Activated T-cell treated with anti-CD3 and anti-CD28 coated beads, Interleukin-2, amount 50 U/mL, for 24 hours (primary cell): ENCODE data around the gene ANKS1B.
"Not testable (repeated sequence)": the region's sequence is repeated elsewhere in the genome, so short reads cannot be mapped to it uniquely, and the experiment has no call there.

Source experiments
- DNase-seq: peaks from one replicate; pipeline ENCODE4 v3.0.0-alpha.2; 2020
- H3K27ac Mint-ChIP-seq: 2 replicates; pipeline ENCODE4 v1.8.0; 2020; ENCODE audit warnings: mild to moderate bottlenecking, mixed read lengths
- H3K27me3 Mint-ChIP-seq: 2 replicates; pipeline ENCODE4 v1.8.0; 2020; ENCODE audit warnings: mixed read lengths
- H3K36me3 Mint-ChIP-seq: 2 replicates; pipeline ENCODE4 v1.8.0; 2020; ENCODE audit warnings: low read depth, mixed read lengths
- H3K4me1 Mint-ChIP-seq: 2 replicates; pipeline ENCODE4 v1.8.0; 2020; ENCODE audit warnings: low read depth, mixed read lengths
- H3K4me3 Mint-ChIP-seq: 2 replicates; pipeline ENCODE4 v1.8.0; 2020; ENCODE audit warnings: mild to moderate bottlenecking, moderate library complexity, mixed read lengths
- H3K9me3 Mint-ChIP-seq: 2 replicates; pipeline ENCODE4 v1.8.0; 2020; ENCODE audit warnings: mixed read lengths

ANKS1B gene

GRCh38 chr12:99704458-99704857 lies 280.3 kb downstream of the ANKS1B start:
- Mint-ChIP-seq H3K4me3 (no peak overlapping the region), H3K9me3 (no peaks in the 10 kb centered on the region), H3K27me3 (no peaks in the 10 kb centered on the region), H3K27ac (no peak overlapping the region), H3K4me1 (no peaks in the 10 kb centered on the region), H3K36me3 (no peaks in the 10 kb centered on the region)
- DNase-seq: no peak

GRCh38 chr12:99704036-99704435 lies 280.7 kb downstream of the ANKS1B start:
- Mint-ChIP-seq H3K27ac (no peak overlapping the region), H3K4me1 (no peaks in the 10 kb centered on the region), H3K4me3 (no peak overlapping the region), H3K36me3 (no peaks in the 10 kb centered on the region), H3K9me3 (no peaks in the 10 kb centered on the region), H3K27me3 (no peaks in the 10 kb centered on the region)
- no peak for DNase-seq

GRCh38 chr12:99700032-99700431 lies 284.7 kb downstream of the ANKS1B start:
- Mint-ChIP-seq H3K9me3 (no peaks in the 10 kb centered on the region), H3K4me3 (no peak overlapping the region), H3K4me1 (no peaks in the 10 kb centered on the region), H3K36me3 (no peaks in the 10 kb centered on the region), H3K27ac (no peak overlapping the region), H3K27me3 (no peaks in the 10 kb centered on the region)
- DNase-seq: no peak

- DNase-seq: no peak
- no peak overlapping the region for H3K4me3 Mint-ChIP-seq
- no peaks in the 10 kb centered on the region for H3K4me1 Mint-ChIP-seq
- H3K9me3 Mint-ChIP-seq: peaks cover 2% of the 10 kb centered on the region
- no peaks in the 10 kb centered on the region for H3K36me3 Mint-ChIP-seq
- no peaks in the 10 kb centered on the region for H3K27me3 Mint-ChIP-seq
- H3K27ac Mint-ChIP-seq: no peak overlapping the region
Measured at GRCh38 chr12:99695050-99695449, 289.7 kb downstream of the ANKS1B start.

- no peak overlapping the region for H3K4me3 Mint-ChIP-seq
- peaks cover 15% of the 10 kb centered on the region for H3K9me3 Mint-ChIP-seq
Measured at GRCh38 chr12:99686142-99686541, 298.6 kb downstream of the ANKS1B start.

GRCh38 chr12:99680276-99680675 lies 304.5 kb downstream of the ANKS1B start:
- Mint-ChIP-seq H3K36me3 (no peaks in the 10 kb centered on the region), H3K4me3 (no peak overlapping the region), H3K27ac (no peak overlapping the region), H3K9me3 (peaks cover 19% of the 10 kb centered on the region), H3K4me1 (no peaks in the 10 kb centered on the region), H3K27me3 (no peaks in the 10 kb centered on the region)
- DNase-seq: no peak

More at GRCh38 chr12:99686142-99686541, 298.6 kb downstream of the ANKS1B start:
- Mint-ChIP-seq H3K4me1 (no peaks in the 10 kb centered on the region), H3K27ac (no peak overlapping the region), H3K36me3 (no peaks in the 10 kb centered on the region), H3K27me3 (no peaks in the 10 kb centered on the region)
- DNase-seq: no peak

- Mint-ChIP-seq H3K4me1 (no peaks in the 10 kb centered on the region), H3K27ac (no peak overlapping the region), H3K4me3 (no peak overlapping the region), H3K36me3 (no peaks in the 10 kb centered on the region), H3K27me3 (no peaks in the 10 kb centered on the region), H3K9me3 (peaks cover 7% of the 10 kb centered on the region)
- no peak for DNase-seq
Measured at GRCh38 chr12:99670635-99671034, 314.1 kb downstream of the ANKS1B start.

- Mint-ChIP-seq H3K36me3 (no peaks in the 10 kb centered on the region), H3K4me3 (no peak overlapping the region), H3K27ac (no peak overlapping the region), H3K9me3 (no peaks in the 10 kb centered on the region), H3K4me1 (no peaks in the 10 kb centered on the region), H3K27me3 (no peaks in the 10 kb centered on the region)
- DNase-seq: no peak
Measured at GRCh38 chr12:99658671-99659349, 325.9 kb downstream of the ANKS1B start.

- no peak for DNase-seq
- Mint-ChIP-seq H3K4me1 (no peaks in the 10 kb centered on the region), H3K36me3 (no peaks in the 10 kb centered on the region), H3K4me3 (no peak overlapping the region), H3K27me3 (no peaks in the 10 kb centered on the region), H3K27ac (no peak overlapping the region), H3K9me3 (no peaks in the 10 kb centered on the region)
Measured at GRCh38 chr12:99649551-99649950, 335.2 kb downstream of the ANKS1B start.

- no peak for DNase-seq
- Mint-ChIP-seq H3K27me3 (no peaks in the 10 kb centered on the region), H3K27ac (no peak overlapping the region), H3K36me3 (no peaks in the 10 kb centered on the region), H3K4me1 (no peaks in the 10 kb centered on the region), H3K4me3 (no peak overlapping the region), H3K9me3 (no peaks in the 10 kb centered on the region)
Measured at GRCh38 chr12:99648183-99648582, 336.6 kb downstream of the ANKS1B start.

GRCh38 chr12:99647453-99647852 lies 337.3 kb downstream of the ANKS1B start, which contains the start of gene GARIN6:
Gene GARIN6 (plus strand): TSS chr12:99647753. CDS start chr12:99648175, 422 bp downstream.
- Mint-ChIP-seq H3K27ac (no peak within 1 kb of the TSS), H3K4me1 (no peaks in the 10 kb centered on the region), H3K4me3 (no peak within 1 kb of the TSS), H3K36me3 (no peaks in the 10 kb centered on the region), H3K27me3 (no peaks in the 10 kb centered on the region), H3K9me3 (no peaks in the 10 kb centered on the region)
- DNase-seq: no peak

- Mint-ChIP-seq H3K27me3 (no peaks in the 10 kb centered on the region), H3K27ac (no peak overlapping the region), H3K4me3 (no peak overlapping the region), H3K36me3 (no peaks in the 10 kb centered on the region), H3K4me1 (no peaks in the 10 kb centered on the region), H3K9me3 (no peaks in the 10 kb centered on the region)
- no peak for DNase-seq
Measured at GRCh38 chr12:99644629-99645028, 340.1 kb downstream of the ANKS1B start.

GRCh38 chr12:99627459-99627858 lies 357.3 kb downstream of the ANKS1B start:
- no peak overlapping the region for H3K27ac Mint-ChIP-seq
- no peaks in the 10 kb centered on the region for H3K36me3 Mint-ChIP-seq
- no peaks in the 10 kb centered on the region for H3K27me3 Mint-ChIP-seq
- no peaks in the 10 kb centered on the region for H3K4me1 Mint-ChIP-seq
- no peak for DNase-seq
- H3K9me3 Mint-ChIP-seq: peaks cover 4% of the 10 kb centered on the region
- no peak overlapping the region for H3K4me3 Mint-ChIP-seq

- DNase-seq, H3K4me1 Mint-ChIP-seq, H3K36me3 Mint-ChIP-seq, H3K4me3 Mint-ChIP-seq, H3K27ac Mint-ChIP-seq, H3K27me3 Mint-ChIP-seq: not testable (repeated sequence)
- H3K9me3 Mint-ChIP-seq: peaks cover 16% of the 10 kb centered on the region
Measured at GRCh38 chr12:99624591-99624990, 360.1 kb downstream of the ANKS1B start.

- Mint-ChIP-seq H3K27ac (no peak overlapping the region), H3K36me3 (no peaks in the 10 kb centered on the region), H3K4me1 (no peaks in the 10 kb centered on the region), H3K4me3 (no peak overlapping the region), H3K27me3 (no peaks in the 10 kb centered on the region), H3K9me3 (peaks cover 25% of the 10 kb centered on the region)
- DNase-seq: no peak
Measured at GRCh38 chr12:99620159-99620479, 364.6 kb downstream of the ANKS1B start.
